ENCODE data around the gene TEX19.

GRCh38 chr17:82384730-82385481 is 25.9 kb downstream of the TEX19 start:
- TF ChIP-seq CTCF (IDR thresholded peaks at IDR 0.05 in 8 of 11, conservative IDR thresholded peaks at IDR 0.05 in 3 of 11) (no peak), POLR2A (IDR thresholded peaks at IDR 0.05) (no peak)

All from spleen (tissue), 7 donors.